Activated CD8-positive, alpha-beta memory T cell treated with anti-CD3 and anti-CD28 coated beads, Interleukin-2, amount 50 U/mL, for 24 hours (primary cell): ENCODE data around the gene STAG1.
"Not testable (repeated sequence)": the region's sequence is repeated elsewhere in the genome, so short reads cannot be mapped to it uniquely, and the experiment has no call there.

Source experiments
- DNase-seq: peaks from one replicate; pipeline ENCODE4 v3.0.0-alpha.2; 2020; ENCODE audit errors: extremely low read depth

Gene STAG1

GRCh38 chr3:136412307-136412706 is 339.9 kb downstream of the STAG1 start:
- DNase-seq = no peak

GRCh38 chr3:136409549-136409948 is 342.6 kb downstream of the STAG1 start:
- DNase-seq = no peak

GRCh38 chr3:136404056-136404455 is 348.1 kb downstream of the STAG1 start:
- DNase-seq = no peak

- DNase-seq = no peak
These were observed 355.3 kb downstream of the STAG1 start for GRCh38 chr3:136396916-136397315.

GRCh38 chr3:136390574-136390973 is 361.6 kb downstream of the STAG1 start:
- no peak for DNase-seq

- no peak for DNase-seq
These were observed 365.1 kb downstream of the STAG1 start for GRCh38 chr3:136387031-136387430.

GRCh38 chr3:136385457-136385856 is 366.7 kb downstream of the STAG1 start:
- DNase-seq = no peak

GRCh38 chr3:136381051-136381450 is 371.1 kb downstream of the STAG1 start:
- DNase-seq = no peak

- no peak for DNase-seq
These were observed 371.6 kb downstream of the STAG1 start for GRCh38 chr3:136380530-136380929.

GRCh38 chr3:136378011-136378410 is 374.2 kb downstream of the STAG1 start:
- DNase-seq = no peak

- no peak for DNase-seq
These were observed 374.7 kb downstream of the STAG1 start for GRCh38 chr3:136377508-136377907.

GRCh38 chr3:136375800-136376199 is 376.4 kb downstream of the STAG1 start:
- not testable (repeated sequence) for DNase-seq

- DNase-seq = no peak
These were observed 385.9 kb downstream of the STAG1 start for GRCh38 chr3:136366289-136366688.

GRCh38 chr3:136353461-136353860 is 398.7 kb downstream of the STAG1 start:
- DNase-seq = no peak

- DNase-seq = no peak
These were observed 400.3 kb downstream of the STAG1 start for GRCh38 chr3:136351905-136352304.

GRCh38 chr3:136351351-136351750 is 400.8 kb downstream of the STAG1 start:
- DNase-seq = no peak

- DNase-seq = no peak
These were observed 401.6 kb downstream of the STAG1 start for GRCh38 chr3:136350557-136350956.

- no peak for DNase-seq
These were observed 402.0 kb downstream of the STAG1 start for GRCh38 chr3:136350132-136350531.

- DNase-seq = no peak
These were observed 405.7 kb downstream of the STAG1 start for GRCh38 chr3:136346486-136346885.

- DNase-seq = no peak
These were observed 408.2 kb downstream of the STAG1 start for GRCh38 chr3:136343873-136344555.

- DNase-seq = no peak
These were observed 408.7 kb downstream of the STAG1 start for GRCh38 chr3:136343446-136343845.

GRCh38 chr3:136336329-136337100 is 415.7 kb downstream of the STAG1 start:
- DNase-seq = no peak

GRCh38 chr3:136334726-136335125 is 417.5 kb downstream of the STAG1 start:
- not testable (repeated sequence) for DNase-seq
